MV-4-11 (cell line): ENCODE results near the gene PRMT1.
A peak's percentile ranks its signal among the peaks of the same experiment; 100 is the strongest.

Experiments used
- DNase-seq: peaks from one replicate; lab custom pipeline; 2025; lab: John Stamatoyannopoulos, UW

PRMT1 gene

GRCh38 chr19:49651820-49652550 is 25.1 kb upstream of the PRMT1 start:
- no peak for DNase-seq

- DNase-seq: no peak
Measured at GRCh38 chr19:49652551-49653465, 24.3 kb upstream of the PRMT1 start.

DNA sequence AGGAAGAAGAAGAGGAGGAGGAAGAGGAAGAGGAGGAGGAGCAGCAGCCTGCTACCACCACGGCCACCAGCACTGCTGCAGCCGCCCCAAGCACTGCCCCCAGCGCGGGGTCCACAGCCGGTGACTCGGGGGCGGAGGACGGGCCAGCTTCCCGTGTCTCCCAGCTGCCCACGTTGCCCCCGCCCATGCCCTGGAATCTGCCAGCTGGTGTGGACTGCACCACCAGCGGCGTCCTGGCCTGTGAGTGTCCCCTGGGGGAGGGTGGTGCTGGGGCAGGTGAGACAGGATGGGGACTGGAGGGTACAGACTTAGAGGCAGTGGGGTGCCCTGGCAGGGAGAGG is 23.6 kb upstream of the PRMT1 start:
- no peak for DNase-seq

- no peak for DNase-seq
Measured at GRCh38 chr19:49654581-49654980, 22.5 kb upstream of the PRMT1 start.

GRCh38 chr19:49655570-49656455 is 21.3 kb upstream of the PRMT1 start:
- DNase-seq: no peak

DNA sequence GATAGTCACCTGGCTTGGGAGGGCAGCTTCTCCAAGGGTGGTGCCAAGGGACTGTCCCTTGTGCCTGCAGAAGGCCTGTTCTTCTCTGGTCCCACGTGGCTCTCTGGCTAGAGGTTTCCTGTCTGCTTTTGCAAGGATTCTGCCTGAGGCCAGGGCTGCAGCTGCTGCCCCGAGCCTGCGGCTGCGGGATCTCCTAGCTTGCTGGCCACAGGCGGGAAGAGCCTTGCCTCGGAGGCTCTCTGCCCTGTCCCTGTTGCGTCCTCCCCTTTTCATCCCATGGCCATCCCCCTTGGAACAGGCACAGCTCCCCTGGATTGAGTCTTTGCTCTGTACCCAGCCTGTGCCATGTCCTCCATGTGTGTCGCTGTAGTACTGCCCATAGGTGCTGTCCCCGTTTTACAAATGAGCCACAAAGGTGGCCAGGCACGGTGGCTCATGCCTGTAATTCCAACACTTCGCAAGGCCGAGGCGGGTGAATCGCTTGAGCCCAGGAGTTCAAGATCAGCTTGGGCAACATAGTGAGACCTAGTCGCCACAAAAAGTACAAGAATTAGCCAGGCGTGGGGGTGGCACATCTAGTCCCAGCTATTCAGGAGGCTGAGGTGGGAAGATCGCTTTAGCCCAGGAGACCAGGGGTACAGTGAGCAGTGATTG is 20.5 kb upstream of the PRMT1 start:
- no peak for DNase-seq

- no peak for DNase-seq
Measured at GRCh38 chr19:49657493-49658138, 19.5 kb upstream of the PRMT1 start.

DNA sequence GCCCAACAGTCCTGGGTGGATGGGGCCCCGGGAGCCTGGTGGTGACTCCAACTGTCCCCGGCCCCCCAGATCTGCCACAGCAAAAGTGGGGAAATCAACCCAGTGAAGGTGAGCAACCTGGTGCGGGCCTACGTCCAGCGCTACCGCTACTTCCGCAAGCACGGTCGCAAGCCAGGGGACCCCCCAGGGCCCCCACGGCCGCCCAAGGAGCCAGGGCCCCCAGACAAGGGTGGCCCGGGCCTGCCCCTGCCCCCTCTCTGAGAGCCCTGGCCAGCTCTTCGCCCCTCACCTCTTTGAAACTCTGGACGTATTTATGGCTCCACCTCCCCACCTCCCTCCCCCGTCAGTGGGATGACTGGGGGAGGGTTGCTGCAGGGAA is 18.9 kb upstream of the PRMT1 start:
- DNase-seq: no peak

DNA sequence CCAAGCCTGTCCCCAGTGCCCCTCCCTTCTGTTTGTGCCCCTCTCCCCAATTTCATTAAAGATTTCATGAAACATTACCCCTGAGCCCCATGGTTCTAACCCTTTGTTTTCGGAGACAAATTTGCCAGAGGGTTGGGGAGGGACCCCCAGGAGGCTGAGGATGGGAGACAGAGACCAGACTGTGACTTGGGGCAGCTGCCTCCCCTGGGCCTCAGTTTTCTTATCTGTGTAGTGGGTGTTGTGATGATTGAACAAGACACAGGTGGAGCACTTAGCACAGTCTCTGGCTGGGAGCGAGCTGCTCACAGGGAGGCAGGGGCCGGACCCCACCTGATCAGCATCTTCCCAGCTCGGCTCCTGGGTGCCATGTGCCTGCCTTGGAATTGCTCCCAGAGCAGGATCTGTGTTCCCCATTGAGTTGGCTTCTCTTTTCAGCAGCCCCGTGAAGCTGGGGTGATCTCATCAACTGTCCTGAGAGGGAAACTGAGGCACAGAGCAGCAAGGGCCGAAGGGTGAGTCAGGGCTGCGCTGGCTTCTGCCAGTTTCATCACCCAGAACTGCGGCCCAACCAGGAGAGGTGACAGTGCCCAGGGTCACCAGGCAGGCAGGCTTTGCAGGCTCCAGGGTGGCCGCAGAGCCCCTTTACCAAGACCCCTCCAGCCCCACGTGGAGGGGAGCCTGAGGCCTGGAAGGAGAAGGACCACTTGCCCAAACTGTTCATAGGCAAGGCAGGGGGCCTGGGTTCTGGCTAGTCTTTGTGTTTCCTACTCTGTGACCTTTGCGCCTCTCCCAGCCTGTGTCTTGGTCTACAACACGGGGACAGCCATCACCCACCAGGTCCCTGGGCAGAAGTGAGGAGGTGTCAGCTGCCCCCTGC is 18.3 kb upstream of the PRMT1 start:
- DNase-seq: no peak

GRCh38 chr19:49660338-49660961 is 16.6 kb upstream of the PRMT1 start:
- no peak for DNase-seq

DNA sequence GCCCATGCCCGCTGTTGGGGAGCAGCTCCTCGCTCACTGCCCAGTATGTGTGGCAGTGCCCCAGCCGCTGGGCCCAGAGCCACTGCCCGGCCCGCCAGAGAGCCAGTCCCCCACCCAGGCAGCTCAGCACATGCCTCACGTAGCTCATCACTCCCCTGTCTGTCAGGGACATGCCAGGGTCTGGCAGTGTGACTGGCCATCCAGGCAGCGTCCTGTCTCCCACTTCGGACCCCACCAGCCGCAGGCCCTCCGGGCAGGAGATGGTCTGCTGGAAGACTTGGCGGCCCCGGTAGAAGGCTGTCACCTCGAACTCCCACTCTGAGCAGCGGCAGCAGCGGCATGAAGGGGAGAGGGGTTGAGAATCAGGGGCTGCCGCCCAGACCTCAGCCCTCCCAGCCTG is 15.1 kb upstream of the PRMT1 start:
- DNase-seq: no peak

DNA sequence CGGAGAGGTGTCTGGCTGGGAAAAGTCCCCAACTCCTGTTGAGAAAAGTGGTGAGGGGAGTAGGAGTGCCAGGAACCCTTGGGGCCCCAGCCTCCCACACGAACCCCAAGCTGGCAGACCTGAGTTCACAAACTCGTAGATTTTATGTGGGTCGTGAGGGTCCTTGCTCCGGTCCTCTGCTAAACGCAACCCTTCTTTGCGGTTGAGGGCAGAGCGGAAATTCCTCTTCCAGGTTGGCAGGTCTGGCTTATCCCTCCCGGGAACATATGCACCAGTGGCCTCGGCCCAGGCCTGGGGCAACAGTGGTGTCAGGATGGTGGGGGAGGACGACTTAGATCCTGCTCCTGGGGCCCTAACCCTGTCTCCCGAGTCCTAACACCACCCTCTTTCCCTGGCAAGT is 13.8 kb upstream of the PRMT1 start:
- DNase-seq: no peak

GRCh38 chr19:49664171-49665035 is 12.7 kb upstream of the PRMT1 start:
- DNase-seq: peak; percentile 66

DNA sequence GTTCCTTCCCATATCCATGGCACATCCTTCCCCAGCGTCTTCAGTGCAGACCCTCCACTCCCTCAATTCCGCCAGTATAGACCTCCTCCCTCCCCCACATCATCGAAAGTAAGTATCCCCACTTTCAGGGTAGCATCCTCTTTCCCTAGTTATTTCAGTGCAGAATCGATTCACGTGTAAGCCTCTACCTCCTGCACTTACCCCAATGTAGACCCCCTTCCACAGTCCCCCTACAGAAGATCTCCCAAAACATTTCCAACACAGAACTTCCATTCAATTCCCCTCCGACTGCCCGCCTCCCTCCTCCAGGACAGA is 12.1 kb upstream of the PRMT1 start:
- DNase-seq: no peak

DNA sequence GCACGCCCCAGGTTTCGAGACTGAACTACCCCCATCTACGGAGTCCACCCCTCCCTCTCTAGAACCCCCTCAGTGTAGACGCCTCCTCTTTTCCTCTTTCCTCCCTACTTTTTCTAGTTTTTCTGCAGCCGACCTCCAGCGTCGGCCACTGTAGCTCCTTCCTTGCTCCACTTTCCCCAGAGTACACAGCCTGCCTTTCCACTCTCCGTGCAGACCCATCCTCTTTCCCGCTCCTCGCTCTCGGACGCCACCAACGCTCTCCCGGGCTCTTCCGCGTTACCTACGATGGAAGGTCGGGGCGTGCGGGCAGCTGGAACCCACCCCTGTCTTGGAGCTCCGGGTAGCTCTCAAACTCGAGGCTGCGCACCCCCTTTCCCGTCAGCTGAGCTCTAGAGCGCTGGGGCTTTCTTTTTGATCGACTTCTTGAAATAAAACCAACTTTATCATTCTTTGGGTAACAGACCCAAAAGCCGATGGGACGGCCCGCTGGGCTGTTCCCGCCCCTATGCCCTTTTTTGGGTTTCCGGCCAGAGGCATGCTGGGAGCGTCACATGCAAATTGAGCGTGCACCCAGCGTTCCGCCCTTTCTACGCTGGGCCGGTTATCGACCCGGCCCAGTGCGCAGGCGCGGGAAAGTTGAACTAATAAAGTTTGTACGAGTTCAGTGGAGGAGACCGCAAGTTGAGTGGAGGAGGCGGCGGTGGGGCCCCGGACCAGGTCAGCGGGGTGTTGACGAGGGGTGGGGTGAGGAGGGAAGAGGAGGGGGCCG is 11.5 kb upstream of the PRMT1 start, which contains the start of the genes BCL2L12 and IRF3:
Gene BCL2L12 (plus strand): TSS at position 583 of the 769 bp plus-strand sequence. CDS start 760 bp downstream, outside the sequence.
Gene IRF3 (minus strand): TSS at position 507 of the 769 bp plus-strand sequence. CDS start 1,019 bp downstream, outside the sequence.
- DNase-seq: peak; percentile 99

GRCh38 chr19:49666120-49666444 is 11.0 kb upstream of the PRMT1 start:
- DNase-seq: no peak

- no peak for DNase-seq
Measured at GRCh38 chr19:49667473-49667872, 9.6 kb upstream of the PRMT1 start.

- no peak for DNase-seq
Measured at GRCh38 chr19:49669516-49669915, 7.6 kb upstream of the PRMT1 start.
